Measurements from ENCODE around the gene PRKAG1. TPM values are rescaled to one million over a fixed set of nuclear protein-coding genes. Genes with fewer than 3 reads are reported as not detected.

The PRKAG1 gene
- total RNA-seq, 6 donors from 2014 or later: 25.1 to 56.5 (median 42.0) TPM

GRCh38 chr12:49040364-49040855 is 21.8 kb upstream of the PRKAG1 start:
- ATAC-seq (ENCODE audit: low FRiP score in 2 of 2): no peak
- WGBS, 2 donors: 90% methylated on average over 14 of the region's 14 CpGs
- TF ChIP-seq EP300 (IDR thresholded peaks at IDR 0.05): no peak
- no peak for TF ChIP-seq CTCF (IDR thresholded peaks at IDR 0.05)
- no peak for TF ChIP-seq POLR2AphosphoS5 (IDR thresholded peaks at IDR 0.05)
- no peak for TF ChIP-seq POLR2A (IDR thresholded peaks at IDR 0.05)

GRCh38 chr12:49039421-49040363 is 21.1 kb upstream of the PRKAG1 start:
- WGBS, 2 donors: 90 to 92% methylated on average over 23 to 30 of the region's 30 CpGs
- DNase-seq (no peak), ATAC-seq (ENCODE audit: low FRiP score in 2 of 2) (no peak)
- no peaks in the 10 kb centered on the region for H3K4me1 ChIP-seq
- no peak overlapping the region for H3K4me3 ChIP-seq
- no peak overlapping the region for H3K27ac ChIP-seq
- H3K36me3 ChIP-seq: peaks cover 66 to 98% (median 93%) of the 10 kb centered on the region in 4 donors
- no peaks in the 10 kb centered on the region for H3K27me3 ChIP-seq
- H3K9me3 ChIP-seq: no peaks in the 10 kb centered on the region
- TF ChIP-seq CTCF (IDR thresholded peaks at IDR 0.05) (no peak), POLR2A (IDR thresholded peaks at IDR 0.05) (no peak), EP300 (IDR thresholded peaks at IDR 0.05) (no peak), POLR2AphosphoS5 (IDR thresholded peaks at IDR 0.05) (no peak)

More at GRCh38 chr12:49040364-49040855, 21.8 kb upstream of the PRKAG1 start:
- Histone ChIP-seq H3K4me1 (no peaks in the 10 kb centered on the region), H3K4me3 (no peak overlapping the region), H3K36me3 (peaks cover 73 to 98% (median 93%) of the 10 kb centered on the region in 4 donors), H3K9me3 (no peaks in the 10 kb centered on the region), H3K27me3 (no peaks in the 10 kb centered on the region), H3K27ac (no peak overlapping the region)
- no peak for DNase-seq

GRCh38 chr12:49038291-49038955 is 19.8 kb upstream of the PRKAG1 start:
- H3K4me1 ChIP-seq: peaks cover 0 to 3% (median 2%) of the 10 kb centered on the region in 4 donors
- no peaks in the 10 kb centered on the region for H3K9me3 ChIP-seq
- ATAC-seq (ENCODE audit: low FRiP score in 2 of 2) (no peak), DNase-seq (no peak)
- peaks cover 64 to 98% (median 92%) of the 10 kb centered on the region in 4 donors for H3K36me3 ChIP-seq
- H3K27me3 ChIP-seq: no peaks in the 10 kb centered on the region
- no peak overlapping the region for H3K4me3 ChIP-seq
- 93 to 95% methylated on average over 13 to 15 of the region's 20 CpGs for WGBS, 2 donors
- H3K27ac ChIP-seq: no peak overlapping the region
- no peak for TF ChIP-seq POLR2AphosphoS5 (IDR thresholded peaks at IDR 0.05)

GRCh38 chr12:49037947-49038237 is 19.3 kb upstream of the PRKAG1 start:
- Histone ChIP-seq H3K9me3 (no peaks in the 10 kb centered on the region), H3K27ac (no peak overlapping the region), H3K4me3 (no peak overlapping the region), H3K36me3 (peaks cover 63 to 98% (median 92%) of the 10 kb centered on the region in 4 donors), H3K4me1 (peaks cover 0 to 8% (median 6%) of the 10 kb centered on the region in 4 donors), H3K27me3 (no peaks in the 10 kb centered on the region)
- 91 to 93% methylated on average over 4 to 7 of the region's 7 CpGs for WGBS, 2 donors
- DNase-seq (no peak), ATAC-seq (ENCODE audit: low FRiP score in 2 of 2) (no peak)
- TF ChIP-seq POLR2A (IDR thresholded peaks at IDR 0.05): no peak
- TF ChIP-seq POLR2AphosphoS5 (IDR thresholded peaks at IDR 0.05): no peak
- TF ChIP-seq EP300 (IDR thresholded peaks at IDR 0.05): no peak
- TF ChIP-seq CTCF (IDR thresholded peaks at IDR 0.05): no peak
